GM23338 (cell line): ENCODE results near the gene GGA2. TPM values are rescaled to one million over a fixed set of nuclear protein-coding genes. Genes with fewer than 3 reads are reported as not detected.

Experiments used
- ATAC-seq: fragments of 200-7000 bp; cut with Tn5 transposase; 3 replicates; pipeline ENCODE4 v1.9.1; 2020
- DNase-seq: peaks from one replicate; pipeline ENCODE4 v3.0.0-alpha.2; 2015; ENCODE audit warnings: low spot score
- H2AFZ ChIP-seq: fragments of 200-600 bp; sonication (generic); 2 replicates; pipeline ENCODE4 v1.8.0; 2016; ENCODE audit warnings: antibody characterized with exemption, mild to moderate bottlenecking, moderate library complexity
- H3F3A ChIP-seq: fragments of 200-600 bp; sonication (generic); replicated peaks from 2 replicates; pipeline ENCODE4 v1.8.0; 2017; ENCODE audit warnings: antibody characterized with exemption, mixed run types, low read depth
- H3K27ac ChIP-seq: fragments of 200-600 bp; sonication (generic); 2 replicates; pipeline ENCODE4 v1.6.1; 2016; ENCODE audit warnings: low read depth
- H3K27me3 ChIP-seq: fragments of 200-600 bp; sonication (generic); 2 replicates; pipeline ENCODE4 v1.8.0; 2016; ENCODE audit warnings: mild to moderate bottlenecking, mixed run types, moderate library complexity; ENCODE audit not compliant: insufficient read depth
- H3K36me3 ChIP-seq: fragments of 200-600 bp; sonication (generic); 2 replicates; pipeline ENCODE4 v1.8.0; 2016; ENCODE audit warnings: mild to moderate bottlenecking; ENCODE audit not compliant: insufficient read depth
- H3K4me1 ChIP-seq: fragments of 200-600 bp; sonication (generic); 2 replicates; pipeline ENCODE4 v1.8.0; 2016; ENCODE audit warnings: mild to moderate bottlenecking, moderate library complexity; ENCODE audit not compliant: insufficient read depth
- H3K4me2 ChIP-seq: fragments of 200-600 bp; sonication (generic); 2 replicates; pipeline ENCODE4 v1.7.1; 2017; ENCODE audit warnings: mixed run types
- H3K4me3 ChIP-seq: fragments of 200-600 bp; sonication (generic); 2 replicates; pipeline ENCODE4 v1.6.1; 2016; ENCODE audit warnings: mixed run types
- H3K79me2 ChIP-seq: fragments of 200-600 bp; sonication (generic); replicated peaks from 2 replicates; pipeline ENCODE4 v1.8.0; 2017; ENCODE audit warnings: mild to moderate bottlenecking; ENCODE audit not compliant: insufficient read depth
- H3K9me2 ChIP-seq: fragments of 200-600 bp; sonication (generic); 2 replicates; pipeline ENCODE4 v1.8.0; 2017; ENCODE audit not compliant: insufficient read depth
- H4K20me1 ChIP-seq: fragments of 200-600 bp; sonication (generic); replicated peaks from 2 replicates; pipeline ENCODE4 v1.8.0; 2017; ENCODE audit warnings: mild to moderate bottlenecking; ENCODE audit not compliant: insufficient read depth
- H3K27ac Mint-ChIP-seq: 2 replicates; pipeline ENCODE4 v1.8.0; 2020; ENCODE audit warnings: inconsistent platforms, mild to moderate bottlenecking, moderate library complexity, mixed read lengths
- H3K27me3 Mint-ChIP-seq: 3 replicates; pipeline ENCODE4 v1.8.0; 2022; ENCODE audit warnings: low read depth, mild to moderate bottlenecking, moderate library complexity, mixed read lengths, inconsistent platforms; ENCODE audit not compliant: insufficient read depth, poor library complexity
- H3K36me3 Mint-ChIP-seq: 3 replicates; pipeline ENCODE4 v1.8.0; 2021; ENCODE audit warnings: low read depth, mild to moderate bottlenecking, inconsistent platforms, moderate library complexity, mixed read lengths
- H3K4me1 Mint-ChIP-seq: 3 replicates; pipeline ENCODE4 v1.8.0; 2020; ENCODE audit warnings: mild to moderate bottlenecking, inconsistent platforms, mixed read lengths
- H3K4me3 Mint-ChIP-seq: 3 replicates; pipeline ENCODE4 v1.8.0; 2021; ENCODE audit warnings: moderate library complexity, mild to moderate bottlenecking, inconsistent platforms, mixed read lengths
- H3K9me3 Mint-ChIP-seq: 3 replicates; pipeline ENCODE4 v1.8.0; 2020; ENCODE audit warnings: moderate library complexity, mild to moderate bottlenecking, inconsistent platforms, mixed read lengths
- CREB1 ChIP-seq: fragments of 250-450 bp; sonication (Bioruptor Pico); IDR thresholded peaks from 2 replicates; pipeline ENCODE4 v1.5.0; 2020; ENCODE audit warnings: low read depth, mild to moderate bottlenecking, moderate library complexity
- EZH2 ChIP-seq: fragments of 200-600 bp; sonication (generic); IDR thresholded peaks from one replicate; pipeline ENCODE4 v1.8.0; 2017; ENCODE audit warnings: antibody characterized with exemption, mild to moderate bottlenecking, low read depth; ENCODE audit not compliant: unreplicated experiment
- EZH2phosphoT487 ChIP-seq: fragments of 200-600 bp; sonication (generic); IDR thresholded peaks from one replicate; pipeline ENCODE4 v1.8.1; 2018; ENCODE audit warnings: antibody characterized with exemption; ENCODE audit not compliant: unreplicated experiment
- JUNB ChIP-seq: IDR thresholded peaks from one replicate; pipeline ENCODE4 v1.6.1; 2016; ENCODE audit warnings: antibody characterized with exemption; ENCODE audit not compliant: unreplicated experiment
- NANOG ChIP-seq: IDR thresholded peaks from 2 replicates; pipeline ENCODE4 v1.6.1; 2016; ENCODE audit warnings: antibody characterized with exemption, borderline replicate concordance
- POLR2AphosphoS5 ChIP-seq: IDR thresholded peaks from 2 replicates; pipeline ENCODE4 v1.6.1; 2016; ENCODE audit warnings: antibody characterized with exemption, low read depth
- STAT1 ChIP-seq: IDR thresholded peaks from one replicate; pipeline ENCODE4 v1.6.1; 2016; ENCODE audit warnings: antibody characterized with exemption; ENCODE audit not compliant: unreplicated experiment
- ZNF114 ChIP-seq: fragments of 250-450 bp; sonication (Bioruptor Pico); IDR thresholded peaks from 2 replicates; pipeline ENCODE4 v1.5.0; 2020; ENCODE audit warnings: mild to moderate bottlenecking, moderate library complexity
- ZNF331 ChIP-seq: fragments of 250-450 bp; sonication (Bioruptor Pico); IDR thresholded peaks from 2 replicates; pipeline ENCODE4 v1.5.0; 2020; ENCODE audit warnings: low read depth, mild to moderate bottlenecking, moderate library complexity
- polyA plus RNA-seq: library from polyadenylated mRNA; unstranded; fragments of >200 nt; fragmentation: Nextera tagmentation; extraction: Ambion mirVana; gene quantifications from 2 replicates; pipeline ENCODE4 v1.2.1, GENCODE V29; 2016
- total RNA-seq: library from RNA; depleted of rRNA; stranded (reverse); fragments of >200 nt; shearing (Covaris generic); gene quantifications from 2 replicates; pipeline ENCODE4 v1.2.3, GENCODE V29; 2014
- TF ChIP-seq, protein P1 (sequence below): fragments of 250-450 bp; sonication (Bioruptor Pico); IDR thresholded peaks from 2 replicates; pipeline ENCODE4 v1.5.0; 2020; ENCODE audit warnings: mild to moderate bottlenecking, moderate library complexity
- TF ChIP-seq, protein P2 (sequence below), 2 experiments: fragments of 200-600 bp in 1 of 2; sonication (generic) in 1 of 2; conservative IDR thresholded peaks; 2 replicates each; pipeline versions ENCODE4 v1.5.1 to v1.6.1; 2016 to 2017; ENCODE audit warnings: antibody characterized with exemption in 2 of 2, low read depth in 2 of 2, mild to moderate bottlenecking in 2 of 2, moderate library complexity in 1 of 2
- TF ChIP-seq, protein P3 (sequence below): IDR thresholded peaks from 2 replicates; pipeline ENCODE4 v1.6.1; 2016; ENCODE audit warnings: antibody characterized with exemption

The GGA2 gene
- total and polyA plus RNA-seq, 2 experiments from 2014 or later = 40.3 to 76.6 TPM

DNA sequence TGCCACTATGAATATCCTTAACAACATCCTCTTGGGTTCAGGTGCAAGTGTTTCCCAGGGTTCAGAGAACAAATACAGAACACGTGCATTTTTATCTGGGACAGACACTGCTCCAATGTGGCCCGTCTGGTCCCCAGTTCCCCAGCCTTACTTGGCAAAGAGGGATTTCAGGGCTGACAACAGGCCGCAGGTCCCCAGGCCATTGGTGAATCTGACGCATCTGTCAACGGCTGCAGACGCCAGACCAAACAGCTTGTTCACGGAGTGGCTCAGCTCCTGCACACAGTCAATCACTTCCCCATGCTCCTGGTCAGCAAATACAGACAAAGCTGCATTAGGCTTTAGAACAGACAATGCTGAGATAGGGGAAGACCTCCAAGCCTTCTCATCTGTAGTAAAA lies 93.5 kb downstream of the GGA2 start:
- Histone ChIP-seq H4K20me1 (no peaks in the 10 kb centered on the region), H2AFZ (no peak overlapping the region), H3K9me2 (no peaks in the 10 kb centered on the region), H3K79me2 (no peaks in the 10 kb centered on the region), H3K4me2 (no peak overlapping the region), H3K36me3 (no peaks in the 10 kb centered on the region), H3F3A (0 out of 2 replicates have a peak, but pooled peaks cover 4% of the 10 kb centered on the region), H3K27me3 (no peaks in the 10 kb centered on the region), H3K27ac (no peak overlapping the region), H3K4me3 (no peak overlapping the region), H3K4me1 (peaks cover 7% of the 10 kb centered on the region; the same call in 1 of the 2 replicates)
- H3K27ac Mint-ChIP-seq = no peak overlapping the region
- H3K4me3 Mint-ChIP-seq = no peak overlapping the region
- H3K36me3 Mint-ChIP-seq = peaks cover 7% of the 10 kb centered on the region; the same call in 2 of the 3 replicates
- H3K9me3 Mint-ChIP-seq = no peaks in the 10 kb centered on the region
- DNase-seq = no peak
- peaks cover 4% of the 10 kb centered on the region for H3K27me3 Mint-ChIP-seq
- TF ChIP-seq EZH2 = no peak
- ATAC-seq = no peak
- peaks cover 8% of the 10 kb centered on the region for H3K4me1 Mint-ChIP-seq

DNA sequence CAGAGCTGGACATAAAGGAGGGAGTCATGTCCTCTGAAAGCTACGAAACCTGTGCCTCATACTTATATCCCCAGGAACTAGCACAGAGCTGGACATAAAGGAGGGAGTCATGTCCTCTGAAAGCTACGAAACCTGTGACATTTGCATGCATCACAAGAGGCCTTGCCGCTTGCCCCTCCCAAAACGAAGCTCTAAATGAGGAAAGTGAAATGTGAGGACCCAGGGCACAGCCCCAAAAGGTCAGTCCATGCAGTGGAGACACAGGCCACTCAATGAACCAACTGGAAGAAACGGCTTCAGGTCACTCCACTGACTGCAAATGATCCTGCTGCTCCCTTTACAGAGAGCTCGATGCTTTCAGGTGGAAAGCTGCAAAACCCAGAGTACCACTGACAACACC lies 95.6 kb downstream of the GGA2 start:
- H3F3A ChIP-seq = 0 out of 2 replicates have a peak, but pooled peaks cover 4% of the 10 kb centered on the region
- no peaks in the 10 kb centered on the region for H3K9me3 Mint-ChIP-seq
- no peak overlapping the region for H2AFZ ChIP-seq
- H3K4me2 ChIP-seq = no peak overlapping the region
- H3K27me3 Mint-ChIP-seq = peaks cover 4% of the 10 kb centered on the region
- H3K4me1 ChIP-seq = peaks cover 6% of the 10 kb centered on the region
- H3K4me3 ChIP-seq = no peak overlapping the region
- H3K4me3 Mint-ChIP-seq = no peak overlapping the region
- peaks cover 5% of the 10 kb centered on the region; the same call in 1 of the 2 replicates for H3K36me3 ChIP-seq
- no peak for DNase-seq
- H4K20me1 ChIP-seq = no peaks in the 10 kb centered on the region
- H3K27ac Mint-ChIP-seq = no peak overlapping the region
- H3K9me2 ChIP-seq = no peaks in the 10 kb centered on the region
- peaks cover 7% of the 10 kb centered on the region for H3K4me1 Mint-ChIP-seq
- no peak for ATAC-seq
- no peaks in the 10 kb centered on the region for H3K27me3 ChIP-seq
- H3K27ac ChIP-seq = no peak overlapping the region
- H3K79me2 ChIP-seq = no peaks in the 10 kb centered on the region
- peaks cover 14% of the 10 kb centered on the region for H3K36me3 Mint-ChIP-seq
- TF ChIP-seq NANOG (no peak), CREB1 (no peak), ZNF114 (no peak), EZH2 (no peak), STAT1 (no peak), ZNF331 (CRISPR knock-in tag) (no peak), POLR2AphosphoS5 (no peak), EZH2phosphoT487 (no peak), JUNB (no peak)
- TF ChIP-seq, protein P1, sequence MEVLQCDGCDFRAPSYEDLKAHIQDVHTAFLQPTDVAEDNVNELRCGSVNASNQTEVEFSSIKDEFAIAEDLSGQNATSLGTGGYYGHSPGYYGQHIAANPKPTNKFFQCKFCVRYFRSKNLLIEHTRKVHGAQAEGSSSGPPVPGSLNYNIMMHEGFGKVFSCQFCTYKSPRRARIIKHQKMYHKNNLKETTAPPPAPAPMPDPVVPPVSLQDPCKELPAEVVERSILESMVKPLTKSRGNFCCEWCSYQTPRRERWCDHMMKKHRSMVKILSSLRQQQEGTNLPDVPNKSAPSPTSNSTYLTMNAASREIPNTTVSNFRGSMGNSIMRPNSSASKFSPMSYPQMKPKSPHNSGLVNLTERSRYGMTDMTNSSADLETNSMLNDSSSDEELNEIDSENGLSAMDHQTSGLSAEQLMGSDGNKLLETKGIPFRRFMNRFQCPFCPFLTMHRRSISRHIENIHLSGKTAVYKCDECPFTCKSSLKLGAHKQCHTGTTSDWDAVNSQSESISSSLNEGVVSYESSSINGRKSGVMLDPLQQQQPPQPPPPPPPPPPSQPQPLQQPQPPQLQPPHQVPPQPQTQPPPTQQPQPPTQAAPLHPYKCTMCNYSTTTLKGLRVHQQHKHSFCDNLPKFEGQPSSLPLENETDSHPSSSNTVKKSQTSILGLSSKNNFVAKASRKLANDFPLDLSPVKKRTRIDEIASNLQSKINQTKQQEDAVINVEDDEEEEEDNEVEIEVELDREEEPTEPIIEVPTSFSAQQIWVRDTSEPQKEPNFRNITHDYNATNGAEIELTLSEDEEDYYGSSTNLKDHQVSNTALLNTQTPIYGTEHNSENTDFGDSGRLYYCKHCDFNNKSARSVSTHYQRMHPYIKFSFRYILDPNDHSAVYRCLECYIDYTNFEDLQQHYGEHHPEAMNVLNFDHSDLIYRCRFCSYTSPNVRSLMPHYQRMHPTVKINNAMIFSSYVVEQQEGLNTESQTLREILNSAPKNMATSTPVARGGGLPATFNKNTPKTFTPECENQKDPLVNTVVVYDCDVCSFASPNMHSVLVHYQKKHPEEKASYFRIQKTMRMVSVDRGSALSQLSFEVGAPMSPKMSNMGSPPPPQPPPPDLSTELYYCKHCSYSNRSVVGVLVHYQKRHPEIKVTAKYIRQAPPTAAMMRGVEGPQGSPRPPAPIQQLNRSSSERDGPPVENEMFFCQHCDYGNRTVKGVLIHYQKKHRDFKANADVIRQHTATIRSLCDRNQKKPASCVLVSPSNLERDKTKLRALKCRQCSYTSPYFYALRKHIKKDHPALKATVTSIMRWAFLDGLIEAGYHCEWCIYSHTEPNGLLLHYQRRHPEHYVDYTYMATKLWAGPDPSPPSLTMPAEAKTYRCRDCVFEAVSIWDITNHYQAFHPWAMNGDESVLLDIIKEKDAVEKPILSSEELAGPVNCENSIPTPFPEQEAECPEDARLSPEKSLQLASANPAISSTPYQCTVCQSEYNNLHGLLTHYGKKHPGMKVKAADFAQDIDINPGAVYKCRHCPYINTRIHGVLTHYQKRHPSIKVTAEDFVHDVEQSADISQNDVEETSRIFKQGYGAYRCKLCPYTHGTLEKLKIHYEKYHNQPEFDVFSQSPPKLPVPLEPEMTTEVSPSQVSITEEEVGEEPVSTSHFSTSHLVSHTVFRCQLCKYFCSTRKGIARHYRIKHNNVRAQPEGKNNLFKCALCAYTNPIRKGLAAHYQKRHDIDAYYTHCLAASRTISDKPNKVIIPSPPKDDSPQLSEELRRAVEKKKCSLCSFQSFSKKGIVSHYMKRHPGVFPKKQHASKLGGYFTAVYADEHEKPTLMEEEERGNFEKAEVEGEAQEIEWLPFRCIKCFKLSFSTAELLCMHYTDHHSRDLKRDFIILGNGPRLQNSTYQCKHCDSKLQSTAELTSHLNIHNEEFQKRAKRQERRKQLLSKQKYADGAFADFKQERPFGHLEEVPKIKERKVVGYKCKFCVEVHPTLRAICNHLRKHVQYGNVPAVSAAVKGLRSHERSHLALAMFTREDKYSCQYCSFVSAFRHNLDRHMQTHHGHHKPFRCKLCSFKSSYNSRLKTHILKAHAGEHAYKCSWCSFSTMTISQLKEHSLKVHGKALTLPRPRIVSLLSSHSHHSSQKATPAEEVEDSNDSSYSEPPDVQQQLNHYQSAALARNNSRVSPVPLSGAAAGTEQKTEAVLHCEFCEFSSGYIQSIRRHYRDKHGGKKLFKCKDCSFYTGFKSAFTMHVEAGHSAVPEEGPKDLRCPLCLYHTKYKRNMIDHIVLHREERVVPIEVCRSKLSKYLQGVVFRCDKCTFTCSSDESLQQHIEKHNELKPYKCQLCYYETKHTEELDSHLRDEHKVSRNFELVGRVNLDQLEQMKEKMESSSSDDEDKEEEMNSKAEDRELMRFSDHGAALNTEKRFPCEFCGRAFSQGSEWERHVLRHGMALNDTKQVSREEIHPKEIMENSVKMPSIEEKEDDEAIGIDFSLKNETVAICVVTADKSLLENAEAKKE = no peak
- TF ChIP-seq, protein P2, sequence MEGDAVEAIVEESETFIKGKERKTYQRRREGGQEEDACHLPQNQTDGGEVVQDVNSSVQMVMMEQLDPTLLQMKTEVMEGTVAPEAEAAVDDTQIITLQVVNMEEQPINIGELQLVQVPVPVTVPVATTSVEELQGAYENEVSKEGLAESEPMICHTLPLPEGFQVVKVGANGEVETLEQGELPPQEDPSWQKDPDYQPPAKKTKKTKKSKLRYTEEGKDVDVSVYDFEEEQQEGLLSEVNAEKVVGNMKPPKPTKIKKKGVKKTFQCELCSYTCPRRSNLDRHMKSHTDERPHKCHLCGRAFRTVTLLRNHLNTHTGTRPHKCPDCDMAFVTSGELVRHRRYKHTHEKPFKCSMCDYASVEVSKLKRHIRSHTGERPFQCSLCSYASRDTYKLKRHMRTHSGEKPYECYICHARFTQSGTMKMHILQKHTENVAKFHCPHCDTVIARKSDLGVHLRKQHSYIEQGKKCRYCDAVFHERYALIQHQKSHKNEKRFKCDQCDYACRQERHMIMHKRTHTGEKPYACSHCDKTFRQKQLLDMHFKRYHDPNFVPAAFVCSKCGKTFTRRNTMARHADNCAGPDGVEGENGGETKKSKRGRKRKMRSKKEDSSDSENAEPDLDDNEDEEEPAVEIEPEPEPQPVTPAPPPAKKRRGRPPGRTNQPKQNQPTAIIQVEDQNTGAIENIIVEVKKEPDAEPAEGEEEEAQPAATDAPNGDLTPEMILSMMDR (conservative IDR thresholded peaks at IDR 0.05; ENCODE audit: low read depth in 2 of 2) = no peak
- TF ChIP-seq, protein P3, sequence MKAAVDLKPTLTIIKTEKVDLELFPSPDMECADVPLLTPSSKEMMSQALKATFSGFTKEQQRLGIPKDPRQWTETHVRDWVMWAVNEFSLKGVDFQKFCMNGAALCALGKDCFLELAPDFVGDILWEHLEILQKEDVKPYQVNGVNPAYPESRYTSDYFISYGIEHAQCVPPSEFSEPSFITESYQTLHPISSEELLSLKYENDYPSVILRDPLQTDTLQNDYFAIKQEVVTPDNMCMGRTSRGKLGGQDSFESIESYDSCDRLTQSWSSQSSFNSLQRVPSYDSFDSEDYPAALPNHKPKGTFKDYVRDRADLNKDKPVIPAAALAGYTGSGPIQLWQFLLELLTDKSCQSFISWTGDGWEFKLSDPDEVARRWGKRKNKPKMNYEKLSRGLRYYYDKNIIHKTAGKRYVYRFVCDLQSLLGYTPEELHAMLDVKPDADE = no peak
